ENCODE measurements around the gene RBKS.

Gene RBKS

DNA sequence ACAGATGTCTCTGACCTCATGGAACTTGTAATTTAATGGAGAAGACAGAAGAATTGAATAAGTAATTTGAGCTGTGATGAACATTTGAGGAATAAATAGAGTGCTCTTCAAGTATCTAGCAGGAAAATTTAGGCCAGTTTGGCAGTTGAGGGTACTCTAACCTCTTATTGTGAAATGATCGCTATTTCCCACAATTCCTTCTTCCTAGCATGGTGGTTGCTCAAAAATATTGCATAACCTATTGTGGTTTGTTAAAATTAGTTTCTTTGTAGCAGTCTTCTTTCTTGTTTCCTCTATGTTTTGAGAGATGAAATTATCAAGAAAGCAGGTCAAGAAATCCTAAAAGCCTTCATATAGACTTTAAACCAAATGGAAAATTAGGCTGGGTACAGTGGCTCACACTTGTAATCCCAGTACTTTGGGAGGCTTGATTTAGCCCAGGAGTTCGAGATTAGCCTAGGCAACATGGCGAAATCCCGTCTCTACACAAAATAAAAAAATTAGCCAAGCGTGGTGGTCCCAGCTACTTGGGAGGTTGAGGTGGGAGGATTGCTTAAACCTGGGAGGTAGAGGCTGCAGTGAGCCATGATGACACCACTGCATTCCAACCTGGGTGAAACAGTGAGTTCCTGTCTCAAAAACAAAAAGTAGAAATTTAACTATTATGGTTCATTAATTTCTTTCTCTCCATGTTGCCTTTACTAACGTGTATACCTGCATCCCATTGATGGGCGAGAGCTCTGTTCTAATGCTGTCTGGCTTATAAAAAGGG is 58.7 kb downstream of the RBKS start:
- DNase-seq (ENCODE audit: low read depth, low spot score) = no peak

DNA sequence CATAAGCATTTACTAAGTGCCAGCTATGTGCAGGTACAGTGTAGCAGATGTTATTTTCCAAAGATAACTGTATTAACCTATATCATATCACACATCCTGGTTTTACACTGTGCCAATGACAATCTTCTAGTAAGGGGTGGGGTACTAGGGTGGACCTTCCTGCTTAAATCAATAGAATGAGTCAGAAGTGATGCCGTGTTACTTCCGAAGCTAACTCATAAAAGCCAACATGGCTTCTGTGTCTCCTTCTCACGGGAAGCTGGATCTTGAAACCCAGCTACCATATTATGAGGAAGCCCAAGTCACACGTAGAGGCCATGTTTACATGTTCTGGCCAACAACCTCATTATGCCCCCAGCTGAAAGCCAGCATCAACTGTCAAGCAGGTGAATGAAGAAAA is 59.5 kb downstream of the RBKS start:
- DNase-seq (ENCODE audit: low read depth, low spot score) = no peak

DNA sequence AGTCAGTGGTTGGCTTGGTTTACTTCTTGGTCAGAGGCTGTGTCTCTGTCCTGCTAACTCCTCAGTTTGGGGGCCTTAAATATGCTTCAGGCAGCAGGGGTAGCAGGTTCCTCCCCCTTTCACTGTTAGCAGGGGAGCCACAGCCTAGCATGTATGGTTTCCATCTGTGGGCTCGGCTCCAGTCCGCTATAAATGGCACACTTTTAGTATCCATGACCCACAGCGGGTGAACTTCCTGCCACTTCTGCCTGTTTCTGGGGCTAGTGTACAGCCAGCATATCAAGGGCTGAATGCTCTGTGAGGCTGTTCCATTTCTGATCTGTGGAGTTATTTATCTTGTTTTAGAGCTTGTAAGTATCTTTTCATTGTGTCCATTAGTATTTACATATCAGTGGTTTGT is 60.4 kb downstream of the RBKS start:
- no peak for DNase-seq (ENCODE audit: low read depth, low spot score)

DNA sequence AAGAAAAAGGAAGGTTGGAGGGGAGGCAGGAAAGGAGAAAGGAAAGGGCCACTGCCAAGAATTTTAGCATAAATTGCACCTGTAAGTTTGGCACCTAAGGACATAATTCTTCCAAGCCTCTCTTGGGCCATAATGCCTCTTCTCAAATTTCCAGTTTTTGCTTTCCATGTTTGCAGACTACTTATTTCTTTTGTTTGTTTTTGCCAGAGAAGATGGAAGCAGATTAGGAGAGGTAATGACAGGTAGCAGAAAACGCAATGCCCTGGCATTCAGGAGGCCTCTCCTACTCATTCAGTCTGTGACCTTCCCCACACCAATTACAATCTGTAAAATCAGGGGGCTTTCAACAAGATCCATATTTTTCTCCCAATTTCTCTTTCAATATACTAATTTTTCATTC is 61.9 kb downstream of the RBKS start:
- no peak for DNase-seq (ENCODE audit: low read depth, low spot score)

DNA sequence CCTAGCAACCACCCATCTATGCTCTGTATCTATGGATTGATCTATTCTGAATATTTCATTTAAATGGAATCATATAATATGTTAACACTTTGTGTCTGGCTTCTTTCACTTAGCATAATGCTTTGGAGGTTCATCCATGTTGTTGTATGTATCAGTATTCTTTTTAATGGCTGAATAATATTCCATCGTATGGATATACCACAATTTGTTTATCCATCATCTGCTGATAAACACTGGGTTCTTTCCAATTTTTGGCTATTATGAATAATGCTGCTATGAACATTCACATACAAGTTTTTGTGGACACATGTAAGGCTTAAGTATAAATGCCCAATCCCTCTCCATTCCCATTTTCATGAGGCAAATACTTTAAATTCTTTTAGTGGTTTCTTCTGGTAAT is 65.8 kb downstream of the RBKS start:
- DNase-seq (ENCODE audit: low read depth, low spot score) = no peak

DNA sequence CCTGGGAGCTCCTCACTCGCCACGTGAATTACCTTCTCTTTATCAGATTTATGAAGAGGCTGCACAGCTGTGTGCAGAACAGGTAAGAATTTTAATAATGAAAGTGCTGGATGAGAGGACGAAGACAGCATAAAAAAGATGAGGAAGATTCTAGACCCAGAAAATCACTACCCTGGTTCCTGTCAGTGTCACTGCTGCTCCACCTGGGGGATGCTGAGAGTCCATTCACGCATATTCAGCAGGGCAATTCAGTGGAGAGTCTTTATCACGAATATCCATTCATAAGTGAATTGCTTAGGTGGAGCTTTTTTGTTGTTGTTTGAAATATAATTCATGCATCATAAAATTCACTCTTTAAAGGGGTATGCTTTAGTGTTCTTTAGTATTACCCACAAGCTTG is 66.6 kb downstream of the RBKS start:
- DNase-seq (ENCODE audit: low read depth, low spot score) = no peak

DNA sequence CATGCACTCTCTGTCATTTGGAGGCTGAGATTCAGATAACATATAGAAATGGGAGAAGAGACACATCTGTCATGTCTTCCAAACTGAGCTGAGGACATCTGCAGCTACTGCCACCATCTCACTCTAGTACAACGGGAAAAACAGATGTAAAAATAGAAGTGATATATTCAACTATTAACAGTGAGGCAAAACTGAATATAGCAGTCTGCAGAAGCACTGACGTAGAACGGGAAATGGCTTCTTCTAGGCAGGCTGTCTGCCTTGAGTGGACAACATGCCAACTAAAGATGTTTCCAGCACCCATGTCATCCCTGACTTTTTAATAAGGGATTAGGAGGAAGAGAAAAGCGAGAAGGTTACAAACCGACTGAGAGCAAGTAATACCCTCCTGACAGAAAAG is 67.1 kb downstream of the RBKS start:
- no peak for DNase-seq (ENCODE audit: low read depth, low spot score)

DNA sequence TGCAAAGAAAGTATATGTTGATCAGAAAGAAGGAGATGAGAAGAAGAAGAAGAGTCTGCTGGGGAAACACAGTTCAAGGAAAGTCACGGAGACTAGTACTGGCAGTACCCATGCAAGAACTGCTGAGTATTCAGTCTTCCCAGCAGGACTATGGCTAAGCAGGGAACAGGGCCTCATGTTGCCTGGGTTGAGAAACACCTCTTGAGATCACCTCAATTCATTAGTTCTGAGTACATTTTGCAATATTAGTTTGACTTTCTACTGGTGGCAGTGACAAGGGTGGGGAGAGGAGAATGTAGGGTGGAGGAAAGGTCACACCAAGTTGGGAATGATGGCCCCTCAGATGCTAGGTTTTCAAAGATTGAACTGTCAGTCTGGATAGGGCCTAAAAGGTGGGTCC is 68.1 kb downstream of the RBKS start:
- no peak for DNase-seq (ENCODE audit: low read depth, low spot score)

DNA sequence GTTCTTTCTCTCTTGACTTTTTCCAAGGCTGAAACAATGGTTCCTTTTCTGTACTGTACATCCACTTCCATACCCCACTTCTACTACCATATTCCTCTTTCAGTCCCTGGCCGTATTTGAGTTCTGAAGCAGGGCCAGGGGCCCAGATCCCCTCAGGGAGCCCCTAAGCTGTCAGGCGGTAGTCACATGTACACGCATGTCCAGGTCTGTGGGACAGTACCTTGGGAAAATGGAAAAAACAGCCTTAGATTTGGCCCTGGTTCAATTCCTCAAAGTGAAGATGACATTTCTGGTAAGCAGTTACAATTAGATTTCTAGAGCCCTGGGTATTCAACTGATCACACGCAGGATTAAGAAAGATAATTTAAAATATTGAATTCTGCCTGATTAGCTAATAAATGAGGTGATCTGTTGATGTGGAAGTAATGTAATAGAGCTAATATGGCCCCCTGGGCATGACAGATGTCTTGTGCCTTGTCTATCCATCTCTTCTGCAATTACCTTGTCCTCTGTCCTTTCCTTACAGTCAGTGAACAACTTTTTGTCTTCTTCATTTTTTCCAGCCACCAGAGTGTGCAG is 74.2 kb downstream of the RBKS start:
- no peak for DNase-seq (ENCODE audit: low read depth, low spot score)

DNA sequence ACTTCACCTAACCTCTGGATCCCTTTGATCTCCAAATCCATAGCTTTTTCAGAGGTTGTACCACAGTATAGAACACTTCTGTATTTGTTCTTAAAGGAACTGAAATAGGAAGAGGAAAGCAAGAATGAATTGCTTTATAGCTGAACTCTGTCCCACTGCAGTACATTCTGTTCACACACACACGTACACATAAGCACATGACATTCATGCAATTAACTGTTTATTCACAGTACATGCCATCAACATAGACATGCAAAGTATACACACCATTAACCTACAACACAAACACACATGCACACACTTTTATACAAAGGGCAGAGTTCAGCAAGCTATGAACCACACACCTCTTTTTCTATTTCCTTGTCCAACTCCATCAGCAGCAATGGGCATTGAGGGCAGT is 75.4 kb downstream of the RBKS start:
- DNase-seq (ENCODE audit: low read depth, low spot score) = no peak

DNA sequence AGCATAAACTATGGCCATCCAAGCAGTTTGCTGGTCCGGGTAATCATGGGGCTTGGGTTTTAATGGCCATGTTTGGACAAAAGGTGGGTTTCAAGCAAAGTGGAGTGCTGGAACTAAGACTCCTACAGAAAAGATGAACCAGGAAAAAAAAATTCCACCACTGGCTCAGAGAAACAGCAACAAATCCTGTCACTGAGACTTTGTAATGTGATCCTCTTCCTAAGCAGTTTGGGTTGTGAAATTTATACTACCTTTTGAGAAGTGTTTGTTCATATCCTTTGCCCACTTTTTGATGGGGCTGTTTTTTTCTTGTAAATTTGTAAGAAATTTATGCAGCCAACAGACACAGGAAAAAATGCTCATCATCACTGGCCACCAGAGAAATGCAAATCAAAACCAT is 78.4 kb downstream of the RBKS start:
- no peak for DNase-seq (ENCODE audit: low read depth, low spot score)

DNA sequence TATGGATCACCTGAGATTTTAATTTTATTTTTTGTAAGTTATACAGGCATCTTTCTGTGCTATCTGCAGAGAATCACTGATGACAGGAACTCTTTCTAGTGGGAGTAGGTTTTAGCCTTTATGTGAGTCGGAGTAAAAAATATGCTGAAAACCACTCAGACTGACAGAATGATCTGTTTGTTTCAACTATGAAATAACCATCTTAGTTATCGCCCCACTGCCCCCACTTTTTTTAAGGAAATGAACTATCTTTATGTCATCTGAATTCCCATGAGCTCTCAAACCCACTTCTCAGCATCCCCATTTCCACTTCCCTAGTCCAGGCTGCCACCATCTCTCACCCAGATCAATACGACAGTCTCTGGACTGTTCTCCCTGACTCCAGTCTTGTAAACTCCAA is 79.7 kb downstream of the RBKS start:
- no peak for DNase-seq (ENCODE audit: low read depth, low spot score)

DNA sequence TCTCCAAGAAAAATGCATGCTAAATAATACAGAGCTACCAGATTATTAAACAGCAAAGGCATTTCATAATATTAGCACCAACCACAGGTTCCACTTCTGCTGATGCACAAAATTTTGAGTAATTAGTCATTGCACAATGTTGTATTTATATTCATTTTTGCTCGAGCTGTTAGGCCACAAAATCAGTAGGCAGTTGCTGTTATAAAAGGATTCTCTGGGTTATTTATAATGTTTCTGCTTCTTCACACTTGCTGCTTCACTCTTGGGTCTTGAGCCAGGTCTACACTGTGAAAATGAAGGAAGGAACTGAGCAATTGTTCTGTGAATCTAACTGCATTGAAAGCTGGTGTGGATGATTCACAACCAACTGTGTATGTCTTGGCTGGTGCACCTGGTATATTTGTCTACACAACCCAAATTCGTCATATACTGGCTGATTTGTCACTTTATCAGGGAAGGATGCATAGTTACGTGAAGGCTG is 80.4 kb downstream of the RBKS start:
- no peak for DNase-seq (ENCODE audit: low read depth, low spot score)

DNA sequence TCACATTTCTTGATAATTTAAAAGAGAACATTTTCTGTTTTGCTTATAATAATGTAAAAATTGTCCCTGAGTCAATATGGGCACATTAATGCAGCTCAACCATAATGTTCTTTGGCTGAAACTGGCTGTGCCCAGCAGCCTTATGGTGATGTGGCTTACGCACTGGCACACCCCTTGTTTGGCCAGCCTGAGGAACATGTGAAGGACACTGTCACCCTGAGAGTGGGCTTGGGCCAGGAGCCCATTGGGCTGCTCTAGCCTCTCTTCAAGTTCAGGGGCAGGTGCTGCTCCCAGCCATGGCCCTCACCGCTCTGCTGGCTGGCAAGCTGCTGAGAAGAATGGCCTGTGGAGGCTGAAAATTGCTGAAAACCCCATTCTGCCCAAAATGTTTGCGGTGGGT is 81.2 kb downstream of the RBKS start:
- no peak for DNase-seq (ENCODE audit: low read depth, low spot score)

DNA sequence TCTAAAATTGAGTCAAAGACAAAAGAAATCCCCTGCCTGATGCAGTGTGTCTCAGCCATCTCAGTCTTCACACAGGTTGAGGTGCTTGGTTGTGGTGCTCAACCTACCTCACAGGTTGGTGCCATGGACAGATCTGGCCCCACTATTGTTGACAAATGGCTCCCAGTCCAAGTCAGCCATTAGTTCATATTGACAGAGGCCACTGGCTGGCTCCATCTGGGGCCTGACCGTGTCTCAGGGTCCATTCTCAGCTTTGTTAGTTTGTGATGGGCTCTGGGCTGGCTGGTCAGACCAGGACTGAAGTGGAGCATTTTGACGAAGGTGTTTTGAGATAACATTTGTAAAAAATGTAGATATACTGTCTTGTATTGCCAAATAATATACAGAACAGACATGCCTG is 81.8 kb downstream of the RBKS start:
- no peak for DNase-seq (ENCODE audit: low read depth, low spot score)

DNA sequence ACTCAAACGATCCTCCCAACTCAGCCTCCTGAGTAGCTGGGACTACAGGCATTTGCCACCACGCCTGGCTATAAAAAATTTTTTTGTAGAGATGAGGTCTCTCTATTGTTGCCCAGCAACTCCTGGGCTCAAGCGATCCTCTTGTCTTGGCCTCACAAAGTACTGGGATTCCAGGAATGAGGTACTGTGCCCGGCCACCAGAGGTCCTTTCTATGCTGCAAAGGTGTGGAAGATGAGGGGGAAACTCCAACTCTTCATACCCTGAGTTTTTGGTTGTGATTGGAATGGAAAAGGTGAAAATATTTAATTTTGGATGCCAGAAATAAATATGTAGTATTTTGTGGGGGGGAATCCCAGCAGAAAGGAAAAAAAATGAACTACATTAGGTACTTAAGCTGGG is 82.7 kb downstream of the RBKS start:
- no peak for DNase-seq (ENCODE audit: low read depth, low spot score)

DNA sequence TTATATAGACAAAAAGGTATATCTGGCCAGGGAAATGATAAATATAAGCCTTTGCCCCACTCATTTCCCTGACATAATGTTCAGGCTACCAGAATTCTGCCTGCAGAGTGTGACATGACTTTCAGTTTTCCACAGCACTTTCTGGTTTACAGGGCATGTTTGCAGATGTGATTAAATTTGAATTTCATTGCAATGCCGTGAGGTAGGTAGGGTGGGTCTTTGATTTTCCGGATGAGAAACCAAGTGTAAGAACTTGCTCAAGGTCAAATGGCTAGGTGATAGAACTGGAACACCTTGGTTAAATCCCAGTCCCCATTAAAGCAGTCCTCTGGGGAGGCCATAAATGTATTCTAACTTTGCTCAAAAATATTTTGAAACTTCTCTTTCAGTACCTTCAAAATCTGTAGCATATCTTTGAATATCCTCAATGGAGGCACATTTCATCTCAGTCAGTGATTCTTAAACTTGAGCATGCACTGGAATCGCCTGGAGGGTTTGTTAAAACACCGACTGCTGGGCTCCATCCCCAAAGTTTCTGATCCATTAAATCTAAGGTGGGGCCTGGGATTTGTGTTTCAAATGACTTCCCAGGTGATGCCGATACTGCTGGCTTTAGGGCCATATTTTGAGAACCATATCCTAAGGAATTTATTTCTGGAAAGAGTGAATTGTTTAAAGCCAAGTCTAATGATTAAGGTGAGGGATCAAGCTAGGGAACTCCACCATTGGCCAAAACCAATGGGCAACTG is 83.7 kb downstream of the RBKS start:
- no peak for DNase-seq (ENCODE audit: low read depth, low spot score)

DNA sequence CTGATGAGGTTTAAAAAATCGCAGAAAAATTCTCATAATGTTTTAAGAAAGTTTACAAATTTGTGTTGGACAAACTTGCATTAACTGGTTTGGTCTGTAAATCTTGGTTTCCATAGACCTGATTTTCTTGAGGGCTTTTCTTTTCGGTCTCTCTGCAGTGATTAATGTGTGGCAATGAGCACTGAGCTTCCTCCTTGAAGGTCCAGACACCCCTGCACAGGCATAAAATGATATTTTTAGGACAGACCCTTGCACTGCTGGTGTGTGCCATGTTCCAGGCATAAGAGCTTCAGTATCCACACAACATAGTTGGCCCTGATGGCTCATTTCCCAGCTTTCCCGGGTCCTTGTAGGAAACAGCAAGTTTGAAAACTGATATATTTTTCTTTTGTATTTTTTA is 85.0 kb downstream of the RBKS start:
- no peak for DNase-seq (ENCODE audit: low read depth, low spot score)

DNA sequence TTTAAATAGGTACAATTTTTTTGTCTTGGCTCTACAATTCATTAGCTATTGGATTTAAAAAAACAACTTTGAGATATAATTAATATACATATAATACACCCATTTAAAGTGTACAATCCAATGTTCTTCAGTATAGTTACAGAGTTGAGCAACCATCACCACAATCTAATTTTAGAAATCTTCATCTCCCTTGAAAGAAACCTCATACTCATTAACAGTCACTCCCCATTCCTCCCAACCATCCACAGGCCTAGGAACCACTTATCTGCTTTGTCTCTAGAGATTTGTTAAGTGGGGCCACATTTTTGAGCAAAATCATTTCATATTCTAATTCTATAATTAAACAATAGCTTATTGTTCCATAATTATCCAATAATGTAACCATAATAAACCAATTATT is 86.0 kb downstream of the RBKS start:
- no peak for DNase-seq (ENCODE audit: low read depth, low spot score)

DNA sequence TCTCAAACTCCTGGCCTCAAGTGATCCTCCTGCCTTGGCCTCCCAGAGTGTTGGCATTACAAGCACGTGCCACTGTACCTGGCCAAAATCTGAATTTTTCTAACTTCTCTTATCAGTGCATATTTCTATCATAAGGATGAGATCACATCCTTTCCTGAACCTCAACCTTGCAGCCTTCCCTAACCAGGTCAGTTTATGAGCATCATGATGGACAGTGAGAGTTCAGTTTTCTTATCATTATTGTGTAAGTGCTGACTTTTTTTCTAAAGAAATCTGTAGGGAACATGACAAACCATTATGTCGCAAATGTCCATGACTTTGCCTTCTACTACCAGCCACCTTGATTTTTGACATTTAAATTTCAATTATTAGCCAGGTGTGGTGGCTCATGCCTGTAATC is 87.1 kb downstream of the RBKS start:
- no peak for DNase-seq (ENCODE audit: low read depth, low spot score)

DNA sequence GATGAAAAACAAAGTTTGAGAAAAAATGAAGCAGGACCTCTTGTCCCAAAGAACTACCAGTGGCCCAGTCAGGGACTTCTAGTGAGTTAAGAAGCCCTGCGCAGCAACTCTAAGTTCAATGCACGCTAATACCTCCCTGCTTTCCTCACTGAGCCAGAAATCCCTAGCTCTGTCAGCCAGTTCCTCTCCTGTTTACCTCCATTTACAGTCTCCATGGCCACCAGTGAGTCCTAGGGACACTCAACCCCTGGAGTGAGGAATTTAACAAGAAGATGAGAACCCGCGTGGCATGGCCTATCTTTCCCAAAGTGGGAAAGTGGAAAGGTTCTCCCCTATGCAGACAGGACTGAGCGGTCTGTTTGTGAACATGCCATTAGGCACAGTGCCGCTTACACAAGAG is 87.6 kb downstream of the RBKS start:
- no peak for DNase-seq (ENCODE audit: low read depth, low spot score)

DNA sequence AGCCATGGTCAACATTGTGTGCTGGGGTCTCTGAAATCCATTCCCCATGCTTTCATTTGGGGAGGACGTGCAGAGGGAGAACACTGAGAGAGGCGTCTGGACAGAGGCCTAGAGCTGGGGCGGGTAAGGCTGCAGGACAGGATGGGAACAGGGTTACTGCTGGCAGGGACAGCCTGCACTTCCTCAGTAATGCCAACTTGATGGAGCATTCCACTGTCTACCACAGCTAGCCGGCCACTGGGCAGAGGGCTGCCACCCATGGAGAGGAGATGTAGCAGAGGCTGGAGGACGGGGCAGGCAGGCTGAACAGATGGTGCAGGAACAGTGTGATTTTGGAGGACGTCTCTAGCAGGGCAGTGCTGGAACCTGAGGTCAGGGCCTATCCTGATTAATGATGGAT is 89.3 kb downstream of the RBKS start:
- DNase-seq (ENCODE audit: low read depth, low spot score) = no peak

DNA sequence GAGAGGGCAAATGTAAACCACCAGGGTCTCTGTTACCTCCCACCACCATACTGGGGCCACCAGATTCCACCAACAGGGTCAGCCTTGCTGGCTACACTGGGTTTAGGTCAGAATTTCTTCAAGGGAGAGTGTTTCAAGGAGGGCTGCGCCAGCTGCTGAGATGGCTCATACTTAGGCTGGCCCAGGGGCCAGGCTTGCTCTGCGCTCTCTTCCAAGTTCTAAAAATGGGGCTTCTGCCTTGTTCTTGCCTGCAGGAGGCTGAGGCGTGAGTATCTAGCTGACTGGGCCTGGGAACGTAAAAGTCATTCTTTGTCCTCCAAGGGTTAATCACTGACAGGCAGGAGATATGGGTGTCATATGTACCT is 90.6 kb downstream of the RBKS start:
- DNase-seq (ENCODE audit: low read depth, low spot score) = no peak
